ENCODE data around the gene FSIP1.

Gene FSIP1

GRCh38 chr15:39685367-39685766 lies 97.3 kb downstream of the FSIP1 start:
- no peaks in the 10 kb centered on the region for H3K36me3 ChIP-seq (ENCODE audit: control insufficient read depth, insufficient read depth, low read length)
- H3K4me3 ChIP-seq (replicated peaks; ENCODE audit: low read depth, low read length), result no peak overlapping the region
- DNase-seq (ENCODE audit: extremely low read depth, insufficient read length), result no peak
- no peaks in the 10 kb centered on the region for H3K27me3 ChIP-seq (replicated peaks; ENCODE audit: control insufficient read depth, insufficient read depth, low read length)
- no peak for TF ChIP-seq CTCF (IDR thresholded peaks at IDR 0.05; ENCODE audit: insufficient read depth, low read length, poor library complexity, severe bottlenecking)

GRCh38 chr15:39684233-39684632 lies 98.4 kb downstream of the FSIP1 start:
- no peak for DNase-seq (ENCODE audit: extremely low read depth, insufficient read length)
- no peaks in the 10 kb centered on the region for H3K36me3 ChIP-seq (ENCODE audit: control insufficient read depth, insufficient read depth, low read length)
- no peaks in the 10 kb centered on the region for H3K27me3 ChIP-seq (replicated peaks; ENCODE audit: control insufficient read depth, insufficient read depth, low read length)
- no peak overlapping the region for H3K4me3 ChIP-seq (replicated peaks; ENCODE audit: low read depth, low read length)
- TF ChIP-seq CTCF (IDR thresholded peaks at IDR 0.05; ENCODE audit: insufficient read depth, low read length, poor library complexity, severe bottlenecking), result no peak

GRCh38 chr15:39682366-39682765 lies 100.3 kb downstream of the FSIP1 start:
- no peaks in the 10 kb centered on the region for H3K36me3 ChIP-seq (ENCODE audit: control insufficient read depth, insufficient read depth, low read length)
- no peak overlapping the region for H3K4me3 ChIP-seq (replicated peaks; ENCODE audit: low read depth, low read length)
- no peak for TF ChIP-seq CTCF (IDR thresholded peaks at IDR 0.05; ENCODE audit: insufficient read depth, low read length, poor library complexity, severe bottlenecking)
- no peak for DNase-seq (ENCODE audit: extremely low read depth, insufficient read length)
- H3K27me3 ChIP-seq (replicated peaks; ENCODE audit: control insufficient read depth, insufficient read depth, low read length), result no peaks in the 10 kb centered on the region

- TF ChIP-seq CTCF (IDR thresholded peaks at IDR 0.05; ENCODE audit: insufficient read depth, low read length, poor library complexity, severe bottlenecking), result no peak
- H3K36me3 ChIP-seq (ENCODE audit: control insufficient read depth, insufficient read depth, low read length), result no peaks in the 10 kb centered on the region
- no peaks in the 10 kb centered on the region for H3K27me3 ChIP-seq (replicated peaks; ENCODE audit: control insufficient read depth, insufficient read depth, low read length)
- H3K4me3 ChIP-seq (replicated peaks; ENCODE audit: low read depth, low read length), result no peak overlapping the region
- no peak for DNase-seq (ENCODE audit: extremely low read depth, insufficient read length)
Observed at GRCh38 chr15:39680868-39681267, 101.8 kb downstream of the FSIP1 start.

GRCh38 chr15:39672666-39673065 lies 110.0 kb downstream of the FSIP1 start:
- no peak for DNase-seq (ENCODE audit: extremely low read depth, insufficient read length)
- Histone ChIP-seq H3K36me3 (ENCODE audit: control insufficient read depth, insufficient read depth, low read length) (no peaks in the 10 kb centered on the region), H3K27me3 (replicated peaks; ENCODE audit: control insufficient read depth, insufficient read depth, low read length) (no peaks in the 10 kb centered on the region), H3K4me3 (replicated peaks; ENCODE audit: low read depth, low read length) (no peak overlapping the region)
- no peak for TF ChIP-seq CTCF (IDR thresholded peaks at IDR 0.05; ENCODE audit: insufficient read depth, low read length, poor library complexity, severe bottlenecking)

GRCh38 chr15:39672184-39672583 lies 110.5 kb downstream of the FSIP1 start:
- no peak for TF ChIP-seq CTCF (IDR thresholded peaks at IDR 0.05; ENCODE audit: insufficient read depth, low read length, poor library complexity, severe bottlenecking)
- Histone ChIP-seq H3K27me3 (replicated peaks; ENCODE audit: control insufficient read depth, insufficient read depth, low read length) (no peaks in the 10 kb centered on the region), H3K36me3 (ENCODE audit: control insufficient read depth, insufficient read depth, low read length) (no peaks in the 10 kb centered on the region), H3K4me3 (replicated peaks; ENCODE audit: low read depth, low read length) (no peak overlapping the region)
- no peak for DNase-seq (ENCODE audit: extremely low read depth, insufficient read length)

Data from GM06990 (cell line).